NB4 (cell line): ENCODE measurements around the gene CRYZL1.

ENCODE experiments used
- MYC ChIP-seq: IDR thresholded peaks from 2 replicates; pipeline ENCODE4 v1.6.1; 2011; ENCODE audit warnings: low read depth, low read length
- POLR2A ChIP-seq: IDR thresholded peaks from 2 replicates; pipeline ENCODE4 v1.6.1; 2011; ENCODE audit warnings: mild to moderate bottlenecking; ENCODE audit not compliant: insufficient read length; ENCODE audit errors: extremely low read depth
- TF ChIP-seq, protein P1 (sequence below): IDR thresholded peaks from one replicate; pipeline ENCODE4 v1.5.1; 2012; ENCODE audit warnings: low read depth, low read length
- TF ChIP-seq, protein P2 (sequence below): IDR thresholded peaks from 2 replicates; pipeline ENCODE4 v1.6.1; 2011; ENCODE audit warnings: low read depth, low read length

DNA sequence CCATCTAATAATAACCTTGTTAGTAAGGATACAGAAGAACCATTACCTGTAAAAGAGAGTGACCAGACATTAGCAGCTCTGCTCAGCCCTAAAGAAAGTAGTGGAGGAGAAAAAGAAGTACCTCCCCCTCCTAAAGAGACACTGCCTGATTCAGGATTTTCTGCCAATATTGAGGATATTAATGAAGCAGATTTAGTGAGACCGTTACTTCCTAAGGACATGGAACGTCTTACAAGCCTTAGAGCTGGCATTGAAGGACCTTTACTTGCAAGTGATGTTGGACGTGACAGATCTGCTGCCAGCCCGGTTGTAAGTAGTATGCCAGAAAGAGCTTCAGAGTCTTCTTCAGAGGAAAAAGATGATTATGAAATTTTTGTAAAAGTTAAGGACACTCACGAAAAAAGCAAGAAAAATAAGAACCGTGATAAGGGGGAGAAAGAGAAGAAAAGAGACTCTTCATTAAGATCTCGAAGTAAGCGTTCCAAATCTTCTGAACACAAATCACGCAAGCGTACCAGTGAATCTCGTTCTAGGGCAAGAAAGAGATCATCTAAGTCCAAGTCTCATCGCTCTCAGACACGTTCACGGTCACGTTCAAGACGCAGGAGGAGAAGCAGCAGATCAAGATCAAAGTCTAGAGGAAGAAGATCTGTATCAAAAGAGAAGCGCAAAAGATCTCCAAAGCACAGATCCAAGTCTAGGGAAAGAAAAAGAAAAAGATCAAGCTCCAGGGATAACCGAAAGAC, 87.1 kb downstream of the CRYZL1 start:
- TF ChIP-seq, protein P1, sequence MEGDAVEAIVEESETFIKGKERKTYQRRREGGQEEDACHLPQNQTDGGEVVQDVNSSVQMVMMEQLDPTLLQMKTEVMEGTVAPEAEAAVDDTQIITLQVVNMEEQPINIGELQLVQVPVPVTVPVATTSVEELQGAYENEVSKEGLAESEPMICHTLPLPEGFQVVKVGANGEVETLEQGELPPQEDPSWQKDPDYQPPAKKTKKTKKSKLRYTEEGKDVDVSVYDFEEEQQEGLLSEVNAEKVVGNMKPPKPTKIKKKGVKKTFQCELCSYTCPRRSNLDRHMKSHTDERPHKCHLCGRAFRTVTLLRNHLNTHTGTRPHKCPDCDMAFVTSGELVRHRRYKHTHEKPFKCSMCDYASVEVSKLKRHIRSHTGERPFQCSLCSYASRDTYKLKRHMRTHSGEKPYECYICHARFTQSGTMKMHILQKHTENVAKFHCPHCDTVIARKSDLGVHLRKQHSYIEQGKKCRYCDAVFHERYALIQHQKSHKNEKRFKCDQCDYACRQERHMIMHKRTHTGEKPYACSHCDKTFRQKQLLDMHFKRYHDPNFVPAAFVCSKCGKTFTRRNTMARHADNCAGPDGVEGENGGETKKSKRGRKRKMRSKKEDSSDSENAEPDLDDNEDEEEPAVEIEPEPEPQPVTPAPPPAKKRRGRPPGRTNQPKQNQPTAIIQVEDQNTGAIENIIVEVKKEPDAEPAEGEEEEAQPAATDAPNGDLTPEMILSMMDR: no peak
- TF ChIP-seq POLR2A: no peak
- TF ChIP-seq MYC: no peak
- TF ChIP-seq, protein P2, sequence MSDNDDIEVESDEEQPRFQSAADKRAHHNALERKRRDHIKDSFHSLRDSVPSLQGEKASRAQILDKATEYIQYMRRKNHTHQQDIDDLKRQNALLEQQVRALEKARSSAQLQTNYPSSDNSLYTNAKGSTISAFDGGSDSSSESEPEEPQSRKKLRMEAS: no peak
